Ectodermal cell (in vitro differentiated cells): ENCODE measurements around the gene POM121L12. TPM values are rescaled to one million over a fixed set of nuclear protein-coding genes. Genes with fewer than 3 reads are reported as not detected.

ENCODE experiments used
- H3K27ac ChIP-seq: 2 replicates; pipeline ENCODE4 v1.7.0; 2013; ENCODE audit warnings: mild to moderate bottlenecking, low read depth, low read length; ENCODE audit not compliant: insufficient read depth, poor library complexity, severe bottlenecking
- H3K27me3 ChIP-seq: 2 replicates; pipeline ENCODE4 v1.7.0; 2013; ENCODE audit warnings: mild to moderate bottlenecking, low read length; ENCODE audit not compliant: insufficient read depth, control insufficient read depth, poor library complexity, severe bottlenecking
- H3K36me3 ChIP-seq: one replicate; pipeline ENCODE4 v1.7.0; 2013; ENCODE audit warnings: low read length; ENCODE audit not compliant: control insufficient read depth, insufficient read depth
- H3K4me1 ChIP-seq: one replicate; pipeline ENCODE4 v1.7.0; 2013; ENCODE audit warnings: low read length; ENCODE audit not compliant: control insufficient read depth, insufficient read depth
- H3K4me3 ChIP-seq: 2 replicates; pipeline ENCODE4 v1.7.0; 2013; ENCODE audit warnings: low read depth, low read length, control low read depth; ENCODE audit not compliant: insufficient read depth
- H3K9me3 ChIP-seq: 2 replicates; pipeline ENCODE4 v1.7.0; 2013; ENCODE audit warnings: mild to moderate bottlenecking, low read length, moderate library complexity; ENCODE audit not compliant: control insufficient read depth
- WGBS, 2 experiments: methylation state at CpG; one replicate each; pipeline ENCODE4 v1.1.7; 2013; ENCODE audit warnings: missing lambda C conversion rate in 2 of 2; 5-methylcytosine and 5-hydroxymethylcytosine counted together
- polyA plus RNA-seq, 4 experiments: library from polyadenylated mRNA; stranded (reverse); fragments of 50-300 nt; gene quantifications; one replicate each; pipeline ENCODE4 v1.2.3, GENCODE V29; 2013

Gene POM121L12
- not detected for polyA plus RNA-seq (2013, experiment 1 of 4)
- polyA plus RNA-seq (2013, experiment 2 of 4): not detected
- not detected for polyA plus RNA-seq (2013, experiment 3 of 4)
- polyA plus RNA-seq (2013, experiment 4 of 4): not detected

- Histone ChIP-seq H3K4me1 (no peaks in the 10 kb centered on the region), H3K27ac (no peak within 1 kb of the TSS), H3K36me3 (no peaks in the 10 kb centered on the region), H3K4me3 (no peak within 1 kb of the TSS), H3K27me3 (no peaks in the 10 kb centered on the region), H3K9me3 (no peaks in the 10 kb centered on the region)
- WGBS, 2 experiments: 95 to 96% methylated on average over 59 of the region's 59 CpGs
Measured at GRCh38 chr7:53035499-53036412, at the start of gene POM121L12. Gene POM121L12, plus strand, starts transcription at chr7:53035633. Its CDS starts 39 bp downstream, at chr7:53035672.

GRCh38 chr7:52992001-52992400 is 43.4 kb upstream of the POM121L12 start:
- Histone ChIP-seq H3K27ac (no peak overlapping the region), H3K27me3 (no peaks in the 10 kb centered on the region), H3K4me3 (no peak overlapping the region), H3K36me3 (no peaks in the 10 kb centered on the region), H3K9me3 (no peaks in the 10 kb centered on the region), H3K4me1 (no peaks in the 10 kb centered on the region)

- 91 to 95% methylated on average over 4 of the region's 4 CpGs for WGBS, 2 experiments
- Histone ChIP-seq H3K9me3 (no peaks in the 10 kb centered on the region), H3K4me3 (no peak overlapping the region), H3K27me3 (no peaks in the 10 kb centered on the region), H3K4me1 (no peaks in the 10 kb centered on the region), H3K27ac (no peak overlapping the region), H3K36me3 (no peaks in the 10 kb centered on the region)
Measured at GRCh38 chr7:52992479-52993162, 42.8 kb upstream of the POM121L12 start.

DNA sequence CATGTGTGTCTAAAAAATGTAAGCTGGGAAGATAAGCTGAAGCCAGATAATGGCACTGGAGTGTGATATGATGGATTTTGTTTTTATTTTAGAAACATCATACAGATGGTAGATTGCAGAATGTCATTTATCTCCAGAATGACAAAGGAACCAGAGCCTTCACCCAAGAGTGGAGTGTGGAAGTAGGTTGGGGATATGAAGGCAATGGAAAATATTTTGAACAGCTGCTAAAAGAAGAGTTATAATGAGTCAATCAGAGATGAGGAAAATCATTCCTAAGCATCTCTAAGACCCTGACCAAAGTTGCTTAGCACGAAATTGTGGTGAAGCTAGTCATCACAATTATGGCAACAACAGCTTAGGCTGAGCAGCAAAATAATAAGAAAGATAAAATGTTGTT is 39.8 kb upstream of the POM121L12 start:
- no peaks in the 10 kb centered on the region for H3K27me3 ChIP-seq
- no peak overlapping the region for H3K4me3 ChIP-seq
- no peaks in the 10 kb centered on the region for H3K9me3 ChIP-seq
- H3K27ac ChIP-seq: no peak overlapping the region
- WGBS, 2 experiments: 86 to 91% methylated on average over 1 of the region's 1 CpG
- no peaks in the 10 kb centered on the region for H3K4me1 ChIP-seq
- H3K36me3 ChIP-seq: no peaks in the 10 kb centered on the region

- Histone ChIP-seq H3K27me3 (no peaks in the 10 kb centered on the region), H3K9me3 (no peaks in the 10 kb centered on the region), H3K4me3 (no peak overlapping the region), H3K36me3 (no peaks in the 10 kb centered on the region), H3K4me1 (no peaks in the 10 kb centered on the region), H3K27ac (no peak overlapping the region)
- WGBS, 2 experiments: 94 to 98% methylated on average over 3 of the region's 3 CpGs
Measured at GRCh38 chr7:53001221-53001620, 34.2 kb upstream of the POM121L12 start.

- 95 to 96% methylated on average over 7 of the region's 7 CpGs for WGBS, 2 experiments
- H3K4me3 ChIP-seq: no peak overlapping the region
- no peak overlapping the region for H3K27ac ChIP-seq
- no peaks in the 10 kb centered on the region for H3K36me3 ChIP-seq
- H3K9me3 ChIP-seq: no peaks in the 10 kb centered on the region
- no peaks in the 10 kb centered on the region for H3K27me3 ChIP-seq
- H3K4me1 ChIP-seq: no peaks in the 10 kb centered on the region
Measured at GRCh38 chr7:53002389-53002788, 33.0 kb upstream of the POM121L12 start.

GRCh38 chr7:53003653-53004445 is 31.6 kb upstream of the POM121L12 start:
- Histone ChIP-seq H3K4me3 (no peak overlapping the region), H3K36me3 (no peaks in the 10 kb centered on the region), H3K27ac (no peak overlapping the region), H3K9me3 (no peaks in the 10 kb centered on the region), H3K4me1 (no peaks in the 10 kb centered on the region), H3K27me3 (no peaks in the 10 kb centered on the region)
- WGBS, 2 experiments: 92 to 93% methylated on average over 29 of the region's 29 CpGs

DNA sequence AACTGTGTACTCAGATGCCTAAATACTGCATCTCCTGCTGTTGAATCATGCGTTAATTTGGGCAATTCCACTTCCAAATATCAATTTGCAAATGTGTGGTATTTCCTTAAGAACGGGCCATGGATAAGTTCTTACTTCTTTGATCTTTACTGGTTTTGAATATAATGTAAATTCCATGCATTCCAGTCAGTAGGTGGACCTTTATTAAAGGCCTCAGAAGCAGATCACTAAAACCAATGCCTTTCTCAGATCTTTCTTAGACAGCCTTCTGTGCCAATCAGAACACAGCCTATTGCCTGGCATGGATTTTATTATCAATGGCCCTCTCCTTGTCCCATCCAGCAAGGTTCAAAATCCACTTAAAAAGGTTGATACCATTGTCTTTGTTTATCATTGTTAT is 21.5 kb upstream of the POM121L12 start:
- Histone ChIP-seq H3K9me3 (no peaks in the 10 kb centered on the region), H3K36me3 (no peaks in the 10 kb centered on the region), H3K27ac (no peak overlapping the region), H3K4me3 (no peak overlapping the region), H3K27me3 (no peaks in the 10 kb centered on the region), H3K4me1 (no peaks in the 10 kb centered on the region)
- WGBS, 2 experiments: 100% methylated on average over 1 to 2 of the region's 2 CpGs

DNA sequence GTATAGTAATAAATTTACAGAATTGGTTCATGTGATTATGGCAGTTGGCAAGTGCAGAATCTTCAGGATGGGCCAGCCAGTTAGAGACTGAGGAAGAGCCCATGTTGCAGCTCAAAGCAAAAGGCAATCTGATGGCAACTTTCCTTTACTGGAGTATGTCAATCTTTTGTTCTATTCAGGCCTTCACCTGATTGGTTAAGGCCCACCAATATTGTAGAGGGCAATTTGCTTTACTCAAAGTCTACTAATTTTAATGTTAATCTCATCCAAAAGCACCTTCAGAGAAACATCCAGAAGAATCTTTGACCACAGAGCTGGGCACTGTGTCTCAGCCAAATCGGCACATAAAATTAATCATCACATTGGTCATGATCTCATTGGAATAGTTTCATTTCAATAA is 20.0 kb upstream of the POM121L12 start:
- no peaks in the 10 kb centered on the region for H3K36me3 ChIP-seq
- no peaks in the 10 kb centered on the region for H3K4me1 ChIP-seq
- H3K9me3 ChIP-seq: no peaks in the 10 kb centered on the region
- H3K27ac ChIP-seq: no peak overlapping the region
- H3K4me3 ChIP-seq: no peak overlapping the region
- no peaks in the 10 kb centered on the region for H3K27me3 ChIP-seq
- 100% methylated on average over 1 of the region's 1 CpG for WGBS, 2 experiments

DNA sequence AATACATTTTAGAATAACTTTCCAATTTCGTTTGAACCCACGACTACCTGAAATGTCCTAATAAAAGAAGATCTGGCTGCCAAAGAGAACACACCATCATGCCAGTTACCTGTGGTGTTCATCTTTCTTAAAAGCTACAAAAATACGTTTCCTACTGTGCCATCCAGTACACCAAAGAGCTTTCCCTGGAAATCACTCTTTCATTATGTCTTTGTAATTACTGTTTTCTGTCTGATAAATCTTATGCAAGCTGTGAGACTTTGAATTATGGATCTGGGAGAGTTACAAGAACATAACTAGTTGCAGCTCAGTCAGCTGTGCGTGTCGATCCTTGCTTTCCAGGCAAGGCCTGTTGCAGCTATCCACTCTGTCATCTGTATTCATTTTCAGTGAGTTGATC is 12.5 kb upstream of the POM121L12 start:
- Histone ChIP-seq H3K4me1 (no peaks in the 10 kb centered on the region), H3K27me3 (no peaks in the 10 kb centered on the region), H3K9me3 (no peaks in the 10 kb centered on the region), H3K27ac (no peak overlapping the region), H3K36me3 (no peaks in the 10 kb centered on the region), H3K4me3 (no peak overlapping the region)
- 93 to 99% methylated on average over 4 to 5 of the region's 5 CpGs for WGBS, 2 experiments
